Measurements from ENCODE around the gene NT5DC4.

The NT5DC4 gene

GRCh38 chr2:112724591-112725525, 4.0 kb downstream of the NT5DC4 start:
- DNase-seq = no peak

DNA sequence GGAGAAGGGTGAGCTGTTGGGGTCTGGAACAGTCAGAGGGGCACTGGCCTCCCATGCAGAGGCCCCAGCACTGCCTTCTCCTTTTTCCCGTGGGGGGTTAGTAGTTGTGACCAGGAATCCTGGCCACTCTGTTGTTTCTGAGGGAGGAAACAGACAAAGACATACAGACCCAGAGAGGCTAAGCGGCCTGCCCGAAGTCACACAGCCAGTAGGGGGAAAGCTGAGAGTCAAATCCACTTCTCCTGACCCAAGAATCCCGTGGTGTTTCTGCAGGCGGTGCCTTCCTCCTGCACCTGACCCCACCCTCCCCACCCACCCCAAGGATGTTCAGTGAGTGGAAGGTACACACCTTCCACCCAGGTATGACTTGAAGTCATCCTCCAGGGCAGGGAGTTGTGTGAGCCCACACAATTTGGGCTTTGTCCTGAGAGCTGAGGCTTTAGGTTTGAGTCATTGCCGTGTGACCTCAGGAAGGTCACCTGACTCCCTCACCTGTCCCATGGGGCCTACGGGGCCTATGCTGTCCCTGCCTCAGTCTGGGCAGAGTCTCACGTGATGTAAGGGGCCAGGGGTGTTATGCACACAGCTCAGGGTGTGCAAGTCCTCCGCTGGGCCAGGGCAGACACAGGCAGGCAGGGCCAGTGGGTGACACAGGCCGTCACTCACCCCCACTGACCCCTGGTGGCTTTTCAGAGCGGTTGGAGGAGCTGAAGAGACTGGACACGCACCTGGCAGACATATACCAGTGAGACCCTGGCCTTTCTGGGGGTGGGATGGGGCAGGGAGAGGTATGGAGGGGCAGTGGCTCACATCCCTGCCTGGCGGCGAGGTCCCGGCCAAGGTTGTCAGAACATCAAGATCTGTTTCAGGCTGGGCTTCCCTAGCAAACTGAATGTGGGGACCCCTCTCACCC, 5.0 kb downstream of the NT5DC4 start:
- no peak for DNase-seq

GRCh38 chr2:112726487-112727190, 5.8 kb downstream of the NT5DC4 start:
- peak; percentile 85 for DNase-seq

DNA sequence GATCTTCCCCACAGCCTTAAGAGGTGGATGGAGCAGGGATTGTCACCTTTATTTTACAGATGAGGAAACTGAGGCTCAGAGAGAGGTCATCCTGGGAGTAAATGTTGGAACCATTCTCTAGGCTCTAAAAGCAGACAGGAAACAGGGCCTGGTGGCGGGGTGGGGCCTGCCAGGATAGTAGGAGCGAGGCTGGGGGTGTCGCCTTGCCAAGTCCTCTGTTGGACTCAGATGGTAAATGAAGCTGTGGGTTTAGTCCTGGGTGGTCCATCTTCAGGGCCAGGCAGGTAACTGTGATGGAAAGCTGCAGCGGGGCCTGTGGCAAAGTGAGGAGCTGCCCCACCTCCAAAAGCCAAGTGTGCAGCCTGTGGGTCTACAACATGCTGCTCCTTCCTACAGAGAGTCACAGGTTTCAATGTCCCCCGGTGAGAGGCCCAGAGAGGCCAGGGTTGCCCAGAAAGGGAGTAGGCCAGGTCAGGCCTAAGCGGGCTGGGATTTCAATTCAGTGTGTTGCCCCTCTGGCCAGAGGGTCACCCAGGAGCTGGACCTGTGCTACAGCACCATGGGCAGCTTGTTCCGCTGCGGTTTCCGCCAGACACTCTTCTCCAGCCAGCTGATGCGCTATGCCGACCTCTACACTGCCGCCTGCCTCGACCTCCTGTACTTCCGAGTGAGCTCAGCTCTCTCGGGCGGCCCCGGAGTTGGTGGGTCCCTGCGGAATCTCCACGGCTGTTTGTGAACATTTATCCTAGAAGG, 6.6 kb downstream of the NT5DC4 start:
- no peak for DNase-seq

GRCh38 chr2:112728029-112728362, 7.2 kb downstream of the NT5DC4 start:
- no peak for DNase-seq

DNA sequence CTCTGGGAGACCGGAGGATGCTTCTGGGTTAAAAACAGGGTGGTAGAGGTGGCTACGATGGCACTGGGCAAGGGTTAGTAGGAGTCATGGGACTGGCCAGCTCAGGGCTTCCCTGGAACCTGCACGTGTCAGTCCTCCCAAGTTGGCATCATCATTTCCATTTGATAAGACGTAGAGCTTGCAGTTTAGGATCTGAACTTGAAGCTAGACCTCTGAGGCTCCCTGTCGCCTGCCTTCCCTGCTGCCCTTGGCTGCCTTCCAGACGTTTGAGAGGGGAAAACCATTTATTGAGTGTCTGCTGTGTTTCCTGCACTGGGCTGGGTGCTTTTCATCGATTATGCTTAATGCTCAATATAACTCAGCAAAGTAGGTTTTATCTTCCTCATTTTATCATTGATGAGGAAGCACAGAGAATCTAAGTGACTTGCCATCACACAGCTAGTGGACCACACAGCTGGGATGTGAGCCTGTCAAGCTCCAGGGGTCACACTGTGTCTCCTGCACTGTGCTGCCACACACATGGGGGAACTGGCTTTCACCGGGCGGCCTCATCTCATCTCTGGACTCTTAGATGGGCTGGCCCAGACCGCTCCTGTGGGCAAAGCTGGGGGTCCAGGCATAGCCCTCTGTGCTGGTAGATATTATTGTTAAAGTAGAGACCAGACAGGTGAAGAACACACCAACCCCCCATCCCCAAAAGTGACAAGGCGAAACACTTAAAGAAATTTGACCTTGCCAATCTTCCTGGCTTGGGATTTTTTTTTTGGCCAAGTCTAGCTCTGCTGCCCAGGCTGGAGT, 7.8 kb downstream of the NT5DC4 start:
- DNase-seq = peak; percentile 50

DNA sequence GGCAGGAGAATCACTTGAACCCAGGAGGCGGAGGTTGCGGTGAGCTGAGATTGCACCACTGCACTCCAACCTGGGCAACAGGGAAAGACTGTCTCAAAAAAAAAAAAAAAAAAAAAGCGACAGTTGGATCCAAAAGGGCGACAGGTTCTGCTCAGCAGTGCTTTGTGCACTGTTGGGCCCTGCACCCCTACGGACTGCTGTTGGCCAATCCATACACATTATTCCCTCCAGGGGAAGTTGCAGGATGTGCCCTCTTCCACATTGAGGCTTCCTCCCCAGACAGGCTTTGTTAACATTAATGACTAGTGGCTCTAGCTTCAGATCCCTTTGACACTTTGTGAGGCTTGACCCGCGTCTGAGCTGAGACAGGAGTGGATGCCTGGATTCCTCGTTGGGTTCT, 9.4 kb downstream of the NT5DC4 start:
- no peak for DNase-seq

- DNase-seq = no peak
These were observed 10.0 kb downstream of the NT5DC4 start for GRCh38 chr2:112730791-112731190.

GRCh38 chr2:112731479-112731878, 10.7 kb downstream of the NT5DC4 start:
- DNase-seq = no peak

DNA sequence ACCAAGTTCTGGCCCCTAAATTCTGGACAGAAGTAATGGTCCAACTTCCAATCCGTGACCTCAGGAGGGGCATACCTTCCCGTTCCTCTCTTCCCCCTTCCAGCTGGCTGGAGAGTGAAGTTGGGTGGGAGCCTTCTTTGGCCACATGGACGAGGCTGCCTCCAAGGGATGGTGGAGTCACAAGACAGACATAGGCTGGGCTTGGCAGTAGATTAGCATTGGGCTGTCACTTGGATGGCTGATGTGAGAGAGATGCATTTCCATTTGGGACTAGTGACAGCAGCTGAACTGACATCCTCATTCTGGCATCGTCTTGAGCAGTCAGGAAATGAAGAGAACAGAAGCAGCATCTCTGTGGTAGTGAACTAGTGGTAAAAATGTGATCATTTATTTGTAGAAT, 12.6 kb downstream of the NT5DC4 start:
- DNase-seq = no peak

GRCh38 chr2:112733871-112734270, 13.1 kb downstream of the NT5DC4 start:
- no peak for DNase-seq

DNA sequence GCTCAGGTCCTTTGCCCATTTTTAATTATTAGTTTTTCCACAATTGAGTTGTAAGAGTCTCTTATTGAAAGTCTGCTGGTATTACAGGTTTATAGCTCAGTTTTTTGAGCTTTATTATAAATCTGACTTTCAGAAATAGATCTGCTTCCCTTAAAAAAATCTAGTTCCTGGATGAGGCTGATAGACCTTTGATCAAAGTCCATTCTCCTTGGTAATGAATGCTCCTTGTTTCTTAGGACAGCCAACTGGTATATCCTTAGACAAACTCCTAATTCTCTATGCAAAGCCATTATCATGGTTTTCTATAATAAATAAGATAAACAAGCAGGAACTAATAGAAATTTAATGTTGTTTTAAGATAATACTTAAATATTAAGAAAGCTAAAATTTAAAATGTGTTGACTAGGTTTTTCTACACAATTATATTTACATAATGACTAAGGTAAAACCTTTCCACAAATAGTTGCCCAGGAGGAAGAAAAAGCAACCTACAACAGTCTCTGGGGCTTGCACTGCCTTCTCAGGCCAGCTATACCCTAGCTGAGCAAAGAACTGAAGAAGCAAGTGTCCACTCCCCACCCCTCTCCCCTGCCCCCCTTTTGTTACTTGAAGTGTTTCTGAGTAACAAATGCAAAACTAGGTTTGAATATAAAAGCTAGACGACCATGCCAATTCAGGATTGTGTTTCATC, 16.9 kb downstream of the NT5DC4 start:
- DNase-seq = no peak

GRCh38 chr2:112740527-112740926, 19.7 kb downstream of the NT5DC4 start:
- DNase-seq = no peak

- peak; percentile 62 for DNase-seq
These were observed 29.1 kb downstream of the NT5DC4 start for GRCh38 chr2:112749755-112750559.

DNA sequence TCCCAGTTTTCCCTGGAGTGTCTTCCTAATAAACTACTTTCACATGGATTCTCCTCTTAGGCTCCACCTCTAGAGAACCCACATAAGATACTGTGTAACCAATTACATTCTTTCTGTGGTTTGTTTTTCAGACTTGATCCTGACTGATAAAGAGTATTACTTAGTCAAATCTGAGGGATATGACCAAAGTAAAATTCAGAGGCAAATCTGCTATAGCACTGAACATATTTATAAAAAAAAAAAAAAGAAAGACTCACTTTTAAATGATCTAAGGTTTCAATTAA, 29.7 kb downstream of the NT5DC4 start:
- no peak for DNase-seq

- DNase-seq = no peak
These were observed 30.8 kb downstream of the NT5DC4 start for GRCh38 chr2:112751451-112752197.

DNA sequence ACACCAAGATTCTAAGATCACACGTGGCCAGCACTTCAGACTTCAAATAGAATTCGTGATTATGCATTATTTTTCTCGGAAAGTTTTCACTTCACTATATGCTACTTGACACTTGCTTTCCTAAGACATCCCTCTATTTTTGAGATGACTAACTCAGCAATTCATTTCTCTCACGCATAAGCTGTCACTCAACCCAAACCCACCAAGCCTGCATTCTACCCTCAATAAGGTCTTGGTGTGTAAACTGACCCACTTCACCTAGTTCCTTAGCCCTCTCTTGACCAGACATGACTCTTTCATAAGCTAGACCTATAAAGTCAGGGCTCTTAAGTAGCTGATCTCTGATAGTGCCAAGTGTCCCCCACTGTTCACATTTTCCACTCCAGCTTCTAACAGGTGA, 31.8 kb downstream of the NT5DC4 start:
- no peak for DNase-seq

- no peak for DNase-seq
These were observed 33.7 kb downstream of the NT5DC4 start for GRCh38 chr2:112754564-112754963.

DNA sequence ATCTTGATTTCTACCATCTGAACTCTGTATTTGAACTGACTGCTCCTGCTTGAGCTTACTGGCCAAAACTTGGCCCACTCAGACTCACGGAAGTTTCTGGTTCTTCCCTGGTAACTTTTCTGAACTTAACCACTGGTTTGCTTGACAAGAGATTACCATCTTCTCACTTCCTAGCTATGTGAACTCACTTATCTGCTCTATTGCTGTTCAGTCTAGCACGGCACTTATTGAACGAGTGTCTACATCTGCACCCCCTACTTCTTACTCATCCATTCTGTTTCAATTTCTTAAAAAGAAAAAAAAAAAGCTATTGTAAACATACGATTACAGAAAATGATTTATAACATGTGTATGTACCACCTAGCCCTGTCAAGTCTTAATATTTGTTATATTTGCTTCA, 34.6 kb downstream of the NT5DC4 start:
- no peak for DNase-seq

DNA sequence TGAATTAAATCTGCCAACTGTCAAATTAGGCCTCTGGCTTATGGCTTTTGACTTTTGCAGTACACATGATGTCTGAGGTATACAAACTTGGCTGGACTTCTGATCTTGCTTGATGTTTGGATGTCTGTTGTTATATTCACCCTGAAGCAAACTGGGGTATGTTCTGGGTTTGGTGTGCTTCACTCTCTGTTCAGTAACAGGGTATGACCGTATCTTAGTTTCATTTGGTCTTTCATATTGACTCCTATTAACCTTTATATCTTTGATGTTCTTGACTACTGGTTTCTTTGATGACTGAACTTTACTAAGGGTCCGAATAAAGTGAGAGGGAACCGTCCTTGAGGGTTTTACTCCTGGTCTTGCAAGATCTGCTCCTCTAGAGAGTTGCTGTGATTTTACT, 35.4 kb downstream of the NT5DC4 start:
- DNase-seq = no peak

Measured in NCI-H1105 treated with DMSO at 0.1 percent for 48 hours (cell line).